Vagina (tissue), 2 donors: ENCODE measurements around the gene ADRM1. TPM values are rescaled to one million over a fixed set of nuclear protein-coding genes. Genes with fewer than 3 reads are reported as not detected.

Source experiments
- DNase-seq, 2 donors: peaks; one replicate each; pipeline ENCODE4 v3.0.0-alpha.2; 2017; ENCODE audit errors: extremely low spot score in 2 of 2
- H3K27ac ChIP-seq: fragments of 200-600 bp; sonication (generic); one replicate; pipeline ENCODE4 v1.5.1; 2019
- H3K27me3 ChIP-seq: fragments of 200-600 bp; sonication (generic); one replicate; pipeline ENCODE4 v1.5.1; 2019
- H3K36me3 ChIP-seq, 2 donors: fragments of 200-600 bp; sonication (generic); one replicate each; pipeline ENCODE4 v1.5.1; 2017 to 2019
- H3K4me1 ChIP-seq: fragments of 200-600 bp; sonication (generic); one replicate; pipeline ENCODE4 v1.5.1; 2019
- H3K4me3 ChIP-seq, 2 donors: fragments of 200-600 bp; sonication (generic); 1 replicate in 1 of 2; 2 replicates in 1 of 2; pipeline ENCODE4 v1.5.1; 2016 to 2019
- H3K9me3 ChIP-seq: fragments of 200-600 bp; sonication (generic); one replicate; pipeline ENCODE4 v1.5.1; 2019
- POLR2A ChIP-seq, 2 donors: fragments of 450-650 bp; IDR thresholded peaks; one replicate each; pipeline ENCODE4 v1.6.1; 2017; ENCODE audit warnings: antibody characterized with exemption in 2 of 2, mild to moderate bottlenecking in 2 of 2, moderate library complexity in 2 of 2
- POLR2AphosphoS5 ChIP-seq, 2 donors: sonication (generic); formaldehyde crosslinking; IDR thresholded peaks; one replicate each; pipeline ENCODE4 v1.9.0; 2017; ENCODE audit warnings: antibody characterized with exemption in 2 of 2, mild to moderate bottlenecking in 2 of 2, low read depth in 1 of 2; ENCODE audit not compliant: insufficient read depth in 1 of 2
- intact Hi-C: fragments of 100-400 bp; cut with DNase I; formaldehyde crosslinking; loops from one replicate; pipeline ENCODE4 v1.15.1; 2023
- total RNA-seq: library from RNA; depleted of rRNA; stranded (reverse); fragments of >200 nt; gene quantifications from one replicate; pipeline ENCODE4 v1.2.3, GENCODE V29; 2016
- TF ChIP-seq, protein P1 (sequence below), 3 experiments: fragments of 450-650 bp in 2 of 3; fragments of 200-600 bp in 1 of 3; sonication (generic) in 1 of 3; IDR thresholded peaks; one replicate each; pipeline ENCODE4 v1.5.1; 2017 to 2019; ENCODE audit warnings: antibody characterized with exemption in 3 of 3, mild to moderate bottlenecking in 2 of 3, moderate library complexity in 2 of 3

ADRM1 gene
- total RNA-seq, 1 donor from 2014 or later: 110 TPM

DNA sequence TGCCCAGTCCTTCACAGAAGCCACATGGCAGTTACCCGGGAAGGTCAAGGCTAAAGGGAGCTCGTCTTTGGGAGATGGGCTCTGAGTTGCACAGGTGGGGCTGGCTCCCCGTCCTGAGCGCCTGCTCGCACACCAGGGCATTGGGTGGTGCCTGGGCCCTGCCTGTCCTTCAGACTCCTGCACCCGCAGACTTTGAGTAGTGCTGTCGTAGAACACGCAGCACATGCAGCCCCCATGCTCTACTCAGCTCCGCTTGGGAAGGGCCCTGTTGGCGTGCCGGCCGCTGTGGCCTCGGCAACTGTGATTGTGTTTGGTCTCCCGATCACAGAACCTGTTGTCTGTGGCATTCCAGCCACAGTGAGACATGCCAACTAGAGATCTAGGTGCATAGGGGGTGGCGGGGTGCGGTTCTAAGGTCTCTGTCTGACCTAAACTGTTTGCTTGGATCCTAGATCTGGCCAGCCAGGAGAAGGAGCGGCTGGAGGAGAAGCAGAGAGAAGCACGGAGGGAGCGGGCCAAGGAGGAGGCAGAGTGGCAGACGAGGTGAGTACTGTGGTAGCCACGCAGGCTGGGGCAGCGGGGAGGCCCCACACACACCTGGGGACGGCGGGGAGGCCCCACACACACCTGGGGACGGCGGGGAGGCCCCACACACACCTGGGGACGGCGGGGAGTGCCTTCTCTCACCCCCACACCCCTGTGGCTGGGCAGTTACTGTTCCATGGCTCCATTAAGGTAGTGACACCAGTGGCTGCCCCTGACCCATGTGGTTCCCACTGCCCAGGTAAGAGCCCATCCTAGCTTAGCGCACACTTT lies 11.3 kb upstream of the ADRM1 start:
- no peaks in the 10 kb centered on the region for H3K27me3 ChIP-seq
- H3K36me3 ChIP-seq: peaks cover 0 to 65% of the 10 kb centered on the region in 2 donors
- H3K27ac ChIP-seq: no peak overlapping the region
- intact Hi-C loops: no loop called here
- H3K4me1 ChIP-seq: no peaks in the 10 kb centered on the region
- no peak overlapping the region for H3K4me3 ChIP-seq
- DNase-seq: no peak
- TF ChIP-seq POLR2A (IDR thresholded peaks at IDR 0.05) (no peak), POLR2AphosphoS5 (IDR thresholded peaks at IDR 0.05; ENCODE audit: insufficient read depth in 1 of 2, low read depth in 1 of 2) (no peak)
- TF ChIP-seq, protein P1, sequence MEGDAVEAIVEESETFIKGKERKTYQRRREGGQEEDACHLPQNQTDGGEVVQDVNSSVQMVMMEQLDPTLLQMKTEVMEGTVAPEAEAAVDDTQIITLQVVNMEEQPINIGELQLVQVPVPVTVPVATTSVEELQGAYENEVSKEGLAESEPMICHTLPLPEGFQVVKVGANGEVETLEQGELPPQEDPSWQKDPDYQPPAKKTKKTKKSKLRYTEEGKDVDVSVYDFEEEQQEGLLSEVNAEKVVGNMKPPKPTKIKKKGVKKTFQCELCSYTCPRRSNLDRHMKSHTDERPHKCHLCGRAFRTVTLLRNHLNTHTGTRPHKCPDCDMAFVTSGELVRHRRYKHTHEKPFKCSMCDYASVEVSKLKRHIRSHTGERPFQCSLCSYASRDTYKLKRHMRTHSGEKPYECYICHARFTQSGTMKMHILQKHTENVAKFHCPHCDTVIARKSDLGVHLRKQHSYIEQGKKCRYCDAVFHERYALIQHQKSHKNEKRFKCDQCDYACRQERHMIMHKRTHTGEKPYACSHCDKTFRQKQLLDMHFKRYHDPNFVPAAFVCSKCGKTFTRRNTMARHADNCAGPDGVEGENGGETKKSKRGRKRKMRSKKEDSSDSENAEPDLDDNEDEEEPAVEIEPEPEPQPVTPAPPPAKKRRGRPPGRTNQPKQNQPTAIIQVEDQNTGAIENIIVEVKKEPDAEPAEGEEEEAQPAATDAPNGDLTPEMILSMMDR (IDR thresholded peaks at IDR 0.05): no peak
- no peaks in the 10 kb centered on the region for H3K9me3 ChIP-seq

DNA sequence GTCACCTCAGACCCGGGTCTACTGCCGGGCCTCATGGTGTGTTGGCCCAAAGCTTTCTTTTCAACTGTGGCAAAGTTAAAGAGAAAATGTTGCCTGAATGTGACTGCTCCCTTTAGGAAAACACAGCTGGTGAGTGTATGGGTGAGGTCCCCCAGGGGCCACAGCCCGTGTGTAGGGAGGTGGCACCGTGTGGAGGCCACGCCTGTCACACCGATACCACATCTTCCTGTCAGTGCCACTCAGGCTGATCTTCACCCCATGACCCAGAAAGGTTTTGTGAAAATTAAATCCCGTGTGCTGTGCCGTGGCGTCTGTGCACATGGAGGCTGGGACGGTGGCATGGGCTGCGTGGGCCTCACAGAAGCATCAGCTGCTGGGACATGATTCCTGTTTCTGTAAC lies 10.7 kb upstream of the ADRM1 start:
- DNase-seq: no peak
- no peak for TF ChIP-seq POLR2A (IDR thresholded peaks at IDR 0.05)
- TF ChIP-seq, protein P1 (IDR thresholded peaks at IDR 0.05): no peak
- TF ChIP-seq POLR2AphosphoS5 (IDR thresholded peaks at IDR 0.05; ENCODE audit: insufficient read depth in 1 of 2, low read depth in 1 of 2): no peak
- Histone ChIP-seq H3K4me3 (no peak overlapping the region), H3K36me3 (peaks cover 0 to 67% of the 10 kb centered on the region in 2 donors), H3K27me3 (no peaks in the 10 kb centered on the region), H3K27ac (no peak overlapping the region), H3K9me3 (no peaks in the 10 kb centered on the region), H3K4me1 (no peaks in the 10 kb centered on the region)
- intact Hi-C loops: no loop called here

DNA sequence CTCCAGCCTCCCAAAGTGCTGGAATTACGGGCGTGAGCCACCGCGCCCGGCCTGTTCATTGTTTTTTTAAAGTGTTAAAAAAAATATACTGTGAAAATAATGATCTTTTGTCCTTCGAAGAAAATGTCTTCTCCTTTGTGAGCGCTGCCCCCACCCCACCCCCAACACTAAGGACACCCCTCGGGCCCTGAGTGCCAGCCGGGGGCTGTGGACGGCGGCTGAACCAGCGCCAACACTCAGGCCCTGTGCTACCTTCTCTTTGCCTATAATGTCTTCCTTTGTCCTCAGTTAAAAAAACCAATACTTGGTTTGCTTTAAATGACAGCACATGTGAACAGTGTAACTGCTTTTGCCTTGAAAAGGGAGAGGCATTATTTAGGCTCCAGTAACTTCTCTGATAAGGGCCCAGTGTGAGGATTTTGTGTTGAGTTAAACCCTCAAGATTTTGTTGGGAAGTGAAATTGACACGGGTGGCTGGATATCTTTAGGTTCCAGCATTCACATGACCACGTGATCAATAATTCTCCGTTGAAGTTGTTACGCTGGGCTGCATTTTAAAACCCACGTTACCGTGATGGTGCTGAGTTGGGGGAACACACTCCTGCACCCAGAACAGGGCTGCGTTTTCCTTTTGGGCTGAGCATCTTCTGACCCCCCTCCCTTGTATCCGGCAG lies 9.5 kb upstream of the ADRM1 start:
- Histone ChIP-seq H3K4me3 (no peak overlapping the region), H3K27ac (no peak overlapping the region), H3K9me3 (no peaks in the 10 kb centered on the region), H3K36me3 (peaks cover 0 to 67% of the 10 kb centered on the region in 2 donors), H3K4me1 (no peaks in the 10 kb centered on the region), H3K27me3 (no peaks in the 10 kb centered on the region)
- DNase-seq: no peak
- intact Hi-C loops: no loop called here
- no peak for TF ChIP-seq POLR2AphosphoS5 (IDR thresholded peaks at IDR 0.05; ENCODE audit: insufficient read depth in 1 of 2, low read depth in 1 of 2)
- no peak for TF ChIP-seq POLR2A (IDR thresholded peaks at IDR 0.05)
- TF ChIP-seq, protein P1 (IDR thresholded peaks at IDR 0.05): no peak

DNA sequence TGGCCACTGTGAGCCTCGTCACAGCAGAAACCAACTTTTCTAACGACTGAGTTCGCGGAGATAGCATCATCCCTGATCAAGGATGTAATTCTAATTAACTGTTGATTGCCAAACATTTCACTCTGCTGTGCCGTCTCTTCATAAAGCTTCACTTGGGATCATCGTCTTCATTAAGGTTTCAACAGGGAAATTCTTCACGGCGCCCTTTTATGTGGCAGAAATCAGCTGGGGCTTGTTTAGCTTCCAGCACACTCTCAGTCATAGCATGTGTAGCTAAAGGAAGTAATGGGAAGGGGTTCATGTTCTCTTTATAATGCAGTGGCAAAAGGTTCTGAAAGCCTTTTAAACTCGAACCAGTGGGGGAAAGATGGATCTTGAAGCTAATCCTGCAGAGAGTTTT lies 8.9 kb upstream of the ADRM1 start:
- Histone ChIP-seq H3K27me3 (no peaks in the 10 kb centered on the region), H3K4me1 (no peaks in the 10 kb centered on the region), H3K36me3 (peaks cover 0 to 63% of the 10 kb centered on the region in 2 donors), H3K4me3 (no peak overlapping the region), H3K27ac (no peak overlapping the region), H3K9me3 (no peaks in the 10 kb centered on the region)
- no peak for DNase-seq
- intact Hi-C loops: no loop called here
- TF ChIP-seq, protein P1 (IDR thresholded peaks at IDR 0.05): no peak
- no peak for TF ChIP-seq POLR2AphosphoS5 (IDR thresholded peaks at IDR 0.05; ENCODE audit: insufficient read depth in 1 of 2, low read depth in 1 of 2)
- no peak for TF ChIP-seq POLR2A (IDR thresholded peaks at IDR 0.05)

DNA sequence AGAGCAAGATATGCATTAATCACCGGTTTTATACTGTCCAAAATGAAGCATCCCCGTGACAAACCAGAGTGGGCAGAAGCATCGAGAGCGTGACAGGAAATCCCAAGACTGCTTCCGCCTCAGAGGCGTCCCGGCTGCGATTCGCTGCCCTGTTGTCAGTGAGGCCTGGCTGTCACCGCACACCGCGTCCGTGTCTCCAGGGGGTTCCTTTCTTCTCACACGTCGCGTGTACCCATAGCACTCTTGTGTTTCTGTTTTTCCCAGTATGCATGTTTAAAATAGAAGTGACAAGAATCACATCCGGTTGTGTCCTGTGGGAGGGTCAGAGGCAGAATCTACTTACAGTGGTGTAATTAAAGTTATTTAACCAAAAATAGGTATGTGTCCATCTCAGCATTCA lies 8.3 kb upstream of the ADRM1 start:
- H3K4me1 ChIP-seq: no peaks in the 10 kb centered on the region
- no peak overlapping the region for H3K27ac ChIP-seq
- H3K4me3 ChIP-seq: no peak overlapping the region
- no peaks in the 10 kb centered on the region for H3K9me3 ChIP-seq
- TF ChIP-seq, protein P1 (IDR thresholded peaks at IDR 0.05): no peak
- no peak for TF ChIP-seq POLR2AphosphoS5 (IDR thresholded peaks at IDR 0.05; ENCODE audit: insufficient read depth in 1 of 2, low read depth in 1 of 2)
- no peak for TF ChIP-seq POLR2A (IDR thresholded peaks at IDR 0.05)
- peaks cover 0 to 57% of the 10 kb centered on the region in 2 donors for H3K36me3 ChIP-seq
- no peaks in the 10 kb centered on the region for H3K27me3 ChIP-seq
- intact Hi-C loops: no loop called here
- DNase-seq: no peak
